Left lung (tissue), 10 donors: Measurements from ENCODE around the gene C8A. TPM values are rescaled to one million over a fixed set of nuclear protein-coding genes. Genes with fewer than 3 reads are reported as not detected.

Experiments used
- ATAC-seq: fragments of 200-7000 bp; cut with Tn5 transposase; one replicate; pipeline ENCODE4 v1.9.1; 2020; ENCODE audit warnings: moderate library complexity
- DNase-seq, 4 donors: peaks; one replicate each; pipeline ENCODE4 v3.0.0-alpha.2; 2013 to 2020
- H3K27ac ChIP-seq, 2 donors: fragments of 200-600 bp; sonication (generic) in 1 of 2; one replicate each; pipeline versions ENCODE4 v1.5.0 to v1.8.0; 2020 to 2021
- H3K27me3 ChIP-seq, 2 donors: fragments of 200-600 bp; sonication (generic) in 1 of 2; one replicate each; pipeline versions ENCODE4 v1.5.0 to v1.8.0; 2020 to 2021
- H3K36me3 ChIP-seq, 2 donors: fragments of 200-600 bp; sonication (generic) in 1 of 2; one replicate each; pipeline versions ENCODE4 v1.5.0 to v1.8.0; 2020 to 2021
- H3K4me1 ChIP-seq, 2 donors: fragments of 200-600 bp; one replicate each; pipeline ENCODE4 v1.8.0; 2021
- H3K4me3 ChIP-seq, 2 donors: fragments of 200-600 bp; sonication (generic) in 1 of 2; one replicate each; pipeline versions ENCODE4 v1.5.0 to v1.8.0; 2020 to 2021; ENCODE audit warnings: mild to moderate bottlenecking in 1 of 2
- H3K9me3 ChIP-seq, 2 donors: fragments of 200-600 bp; sonication (generic) in 1 of 2; one replicate each; pipeline versions ENCODE4 v1.5.0 to v1.8.0; 2020 to 2021
- CTCF ChIP-seq, 2 donors: fragments of 200-600 bp; sonication (generic) in 1 of 2; IDR thresholded peaks; one replicate each; pipeline versions ENCODE4 v1.5.0 to v1.8.0; 2021; ENCODE audit warnings: antibody characterized with exemption in 2 of 2
- intact Hi-C, 2 donors: fragments of 100-400 bp; cut with DNase I; formaldehyde crosslinking; loops; one replicate each; pipeline versions ENCODE4 v1.11.2 to v1.14.2; 2022
- polyA plus RNA-seq, 6 donors: library from polyadenylated mRNA; unstranded; fragments of 120-200 nt; gene quantifications; one replicate each; pipeline ENCODE4 v1.2.1, GENCODE V29; 2013; ENCODE audit not compliant: insufficient read length in 6 of 6
- total RNA-seq, 2 donors: library from RNA; stranded (reverse); fragmentation: NEBNext Ultra II Directional; extraction: Animal tissue kit (Norgen Biotek cat#: 25700); gene quantifications; one replicate each; pipeline ENCODE4 v1.2.1, GENCODE V29; 2021
- donor health status: DM: no; HTN: yes; CAD: no.
- donor health status: DM: no; HTN: no; CAD: no.

Gene C8A
- total and polyA plus RNA-seq, 8 donors: 0.09 TPM; not detected in 7

GRCh38 chr1:56830052-56830451 lies 24.5 kb upstream of the C8A start:
- no peak for DNase-seq
- H3K9me3 ChIP-seq: no peaks in the 10 kb centered on the region
- ATAC-seq: no peak
- H3K27ac ChIP-seq: no peak overlapping the region
- H3K27me3 ChIP-seq: peaks cover 4 to 8% of the 10 kb centered on the region in 2 donors
- no peak for TF ChIP-seq CTCF (IDR thresholded peaks at IDR 0.05)
- no peaks in the 10 kb centered on the region for H3K36me3 ChIP-seq
- intact Hi-C loops: no loop called here
- peaks cover 0 to 3% of the 10 kb centered on the region in 2 donors for H3K4me1 ChIP-seq
- H3K4me3 ChIP-seq: no peak overlapping the region

GRCh38 chr1:56831871-56832693 lies 22.5 kb upstream of the C8A start:
- Histone ChIP-seq H3K4me1 (peaks cover 0 to 3% of the 10 kb centered on the region in 2 donors), H3K4me3 (no peak overlapping the region), H3K36me3 (no peaks in the 10 kb centered on the region), H3K9me3 (no peaks in the 10 kb centered on the region), H3K27ac (no peak overlapping the region), H3K27me3 (peaks cover 4 to 8% of the 10 kb centered on the region in 2 donors)
- ATAC-seq (peak; percentile 96), DNase-seq (peak; percentile 50 to 85 (median 76))
- peak; percentile 93 for TF ChIP-seq CTCF (IDR thresholded peaks at IDR 0.05)
- intact Hi-C loops: no loop called here

GRCh38 chr1:56833088-56833487 lies 21.5 kb upstream of the C8A start:
- Histone ChIP-seq H3K27me3 (peaks cover 4 to 8% of the 10 kb centered on the region in 2 donors), H3K4me3 (no peak overlapping the region), H3K27ac (no peak overlapping the region), H3K4me1 (peaks cover 0 to 3% of the 10 kb centered on the region in 2 donors), H3K36me3 (no peaks in the 10 kb centered on the region), H3K9me3 (no peaks in the 10 kb centered on the region)
- TF ChIP-seq CTCF (IDR thresholded peaks at IDR 0.05): no peak
- intact Hi-C loops: no loop called here
- no peak for ATAC-seq
- DNase-seq: no peak

GRCh38 chr1:56834137-56834900 lies 20.3 kb upstream of the C8A start:
- Histone ChIP-seq H3K4me1 (peaks cover 0 to 3% of the 10 kb centered on the region in 2 donors), H3K9me3 (no peaks in the 10 kb centered on the region), H3K36me3 (no peaks in the 10 kb centered on the region), H3K27ac (no peak overlapping the region), H3K4me3 (no peak overlapping the region), H3K27me3 (peaks cover 0 to 8% of the 10 kb centered on the region in 2 donors)
- intact Hi-C loops: no loop called here
- TF ChIP-seq CTCF (IDR thresholded peaks at IDR 0.05): no peak
- DNase-seq (no peak), ATAC-seq (no peak)

- ATAC-seq (no peak), DNase-seq (no peak)
- Histone ChIP-seq H3K36me3 (no peaks in the 10 kb centered on the region), H3K4me1 (peaks cover 0 to 3% of the 10 kb centered on the region in 2 donors), H3K9me3 (peaks cover 0 to 5% of the 10 kb centered on the region in 2 donors), H3K27me3 (peaks cover 0 to 8% of the 10 kb centered on the region in 2 donors), H3K27ac (no peak overlapping the region), H3K4me3 (no peak overlapping the region)
- no peak for TF ChIP-seq CTCF (IDR thresholded peaks at IDR 0.05)
- intact Hi-C loops: no loop called here
These were observed 18.9 kb upstream of the C8A start for GRCh38 chr1:56835657-56836056.
